SK-N-SH treated with all-trans-retinoic acid at 6 μM for 48 hours (cell line): ENCODE measurements around the gene AMH.

Experiments used
- ATAC-seq: fragments of 200-7000 bp; cut with Tn5 transposase; 3 replicates; pipeline ENCODE4 v1.9.1; 2020; ENCODE audit warnings: mild to moderate bottlenecking, moderate library complexity
- ARNTL ChIP-seq: fragments of 450-650 bp; formaldehyde crosslinking; IDR thresholded peaks from 2 replicates; pipeline ENCODE4 v1.5.0; 2020; ENCODE audit warnings: low read depth, mild to moderate bottlenecking, moderate library complexity, borderline replicate concordance
- BACH2 ChIP-seq: fragments of 250-450 bp; sonication (Bioruptor Pico); IDR thresholded peaks from 2 replicates; pipeline ENCODE4 v1.9.0; 2021; ENCODE audit warnings: mild to moderate bottlenecking, borderline replicate concordance
- CSDC2 ChIP-seq: fragments of 250-450 bp; sonication (Bioruptor Pico); IDR thresholded peaks from 2 replicates; pipeline ENCODE4 v1.5.0; 2020; ENCODE audit warnings: mild to moderate bottlenecking, moderate library complexity
- ESRRG ChIP-seq: fragments of 250-450 bp; sonication (Bioruptor Pico); IDR thresholded peaks from 2 replicates; pipeline ENCODE4 v1.6.1; 2021; ENCODE audit warnings: mild to moderate bottlenecking
- GLIS3 ChIP-seq: fragments of 250-450 bp; sonication (Bioruptor Pico); IDR thresholded peaks from 2 replicates; pipeline ENCODE4 v1.5.0; 2020; ENCODE audit warnings: mild to moderate bottlenecking, moderate library complexity
- ISL1 ChIP-seq: fragments of 250-450 bp; sonication (Bioruptor Pico); IDR thresholded peaks from 2 replicates; pipeline ENCODE4 v2.1.2; 2022; ENCODE audit warnings: mild to moderate bottlenecking, moderate library complexity
- PATZ1 ChIP-seq: fragments of 250-450 bp; sonication (Bioruptor Pico); IDR thresholded peaks from 2 replicates; pipeline ENCODE4 v1.8.0; 2020; ENCODE audit warnings: mild to moderate bottlenecking, moderate library complexity, borderline replicate concordance
- POU6F1 ChIP-seq: fragments of 250-450 bp; sonication (Bioruptor Pico); IDR thresholded peaks from 2 replicates; pipeline ENCODE4 v1.8.0; 2021; ENCODE audit warnings: low read depth, mild to moderate bottlenecking, moderate library complexity, borderline replicate concordance
- PPARA ChIP-seq: fragments of 250-450 bp; sonication (Bioruptor Pico); IDR thresholded peaks from 2 replicates; pipeline ENCODE4 v1.5.0; 2020; ENCODE audit warnings: mild to moderate bottlenecking, borderline replicate concordance
- RARB ChIP-seq: fragments of 250-450 bp; sonication (Bioruptor Pico); IDR thresholded peaks from 2 replicates; pipeline ENCODE4 v1.8.0; 2021; ENCODE audit warnings: mild to moderate bottlenecking, moderate library complexity
- SNAI2 ChIP-seq: fragments of 250-450 bp; sonication (Bioruptor Pico); IDR thresholded peaks from 2 replicates; pipeline ENCODE4 v1.5.0; 2020; ENCODE audit warnings: mild to moderate bottlenecking, moderate library complexity
- TCF4 ChIP-seq: fragments of 250-450 bp; sonication (Bioruptor Pico); IDR thresholded peaks from 2 replicates; pipeline ENCODE4 v1.8.0; 2021; ENCODE audit warnings: mild to moderate bottlenecking, moderate library complexity, borderline replicate concordance
- ZC3H10 ChIP-seq: fragments of 250-450 bp; sonication (Bioruptor Pico); IDR thresholded peaks from 2 replicates; pipeline ENCODE4 v1.5.1; 2021; ENCODE audit warnings: mild to moderate bottlenecking, moderate library complexity
- ZFP3 ChIP-seq: fragments of 250-450 bp; sonication (Bioruptor Pico); IDR thresholded peaks from 2 replicates; pipeline ENCODE4 v1.5.0; 2020; ENCODE audit warnings: mild to moderate bottlenecking, moderate library complexity
- ZNF70 ChIP-seq: fragments of 450-650 bp; formaldehyde crosslinking; IDR thresholded peaks from 2 replicates; pipeline ENCODE4 v1.5.0; 2020; ENCODE audit warnings: mild to moderate bottlenecking, moderate library complexity
- ZNF8 ChIP-seq: fragments of 450-650 bp; formaldehyde crosslinking; IDR thresholded peaks from 2 replicates; pipeline ENCODE4 v1.5.0; 2020; ENCODE audit warnings: mild to moderate bottlenecking, moderate library complexity
- TF ChIP-seq, protein P1 (sequence below): fragments of 250-450 bp; sonication (Bioruptor Pico); IDR thresholded peaks from 2 replicates; pipeline ENCODE4 v1.5.0; 2020; ENCODE audit warnings: mild to moderate bottlenecking, moderate library complexity
- TF ChIP-seq, protein P2 (sequence below): fragments of 250-450 bp; sonication (Bioruptor Pico); IDR thresholded peaks from 2 replicates; pipeline ENCODE4 v1.5.1; 2020; ENCODE audit warnings: low read depth, mild to moderate bottlenecking, moderate library complexity

AMH gene

DNA sequence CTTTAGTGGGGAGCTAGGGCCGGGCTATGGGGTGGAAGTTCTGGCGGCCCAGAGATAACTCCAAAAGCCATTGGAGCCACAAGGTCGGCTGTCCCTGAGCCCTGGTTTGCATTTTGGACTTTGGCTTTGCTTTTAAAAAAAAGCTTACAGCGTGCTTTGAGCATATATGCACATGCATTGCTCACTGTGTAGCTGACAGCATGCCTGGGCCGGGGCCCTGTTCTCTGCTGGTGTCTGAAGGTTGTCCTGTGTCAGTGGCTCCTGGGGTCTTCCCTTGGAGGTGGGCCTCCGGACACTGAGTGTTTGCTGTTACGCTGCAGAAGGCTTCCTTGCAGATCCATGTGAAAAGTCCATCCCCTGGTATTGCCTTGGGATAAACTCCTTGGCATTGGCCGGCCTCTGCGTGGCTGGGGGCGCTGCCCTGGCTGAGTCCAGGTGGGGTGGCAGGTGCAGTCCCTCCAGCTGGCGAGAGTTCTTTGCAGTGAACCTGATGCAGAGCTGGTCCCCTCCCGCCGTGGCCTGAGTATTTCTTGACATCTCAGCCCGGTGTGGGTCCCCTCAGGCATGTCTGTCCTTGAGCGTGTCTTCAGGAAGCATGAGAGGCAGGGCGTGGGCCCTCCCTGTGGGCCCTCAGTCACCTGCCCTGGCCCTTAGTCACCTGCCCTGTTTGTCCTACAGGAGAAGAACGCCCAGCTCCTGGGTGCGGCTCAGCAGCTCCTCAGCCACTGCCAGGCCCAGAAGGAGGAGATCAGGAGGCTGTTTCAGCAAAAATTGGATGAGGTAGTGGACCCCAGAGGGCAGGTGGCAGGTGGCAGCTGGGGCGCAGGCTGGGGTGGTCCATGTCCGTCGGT is 36.0 kb upstream of the AMH start:
- no peak for ATAC-seq

GRCh38 chr19:2213799-2214198 is 35.3 kb upstream of the AMH start:
- TF ChIP-seq POU6F1 (CRISPR knock-in tag) = no peak
- no peak for TF ChIP-seq PATZ1 (CRISPR knock-in tag)
- TF ChIP-seq RARB (CRISPR knock-in tag) = no peak
- TF ChIP-seq SNAI2 (CRISPR knock-in tag) = no peak
- no peak for ATAC-seq

More for the DNA sequence above, 36.0 kb upstream of the AMH start:
- TF ChIP-seq, protein P1, sequence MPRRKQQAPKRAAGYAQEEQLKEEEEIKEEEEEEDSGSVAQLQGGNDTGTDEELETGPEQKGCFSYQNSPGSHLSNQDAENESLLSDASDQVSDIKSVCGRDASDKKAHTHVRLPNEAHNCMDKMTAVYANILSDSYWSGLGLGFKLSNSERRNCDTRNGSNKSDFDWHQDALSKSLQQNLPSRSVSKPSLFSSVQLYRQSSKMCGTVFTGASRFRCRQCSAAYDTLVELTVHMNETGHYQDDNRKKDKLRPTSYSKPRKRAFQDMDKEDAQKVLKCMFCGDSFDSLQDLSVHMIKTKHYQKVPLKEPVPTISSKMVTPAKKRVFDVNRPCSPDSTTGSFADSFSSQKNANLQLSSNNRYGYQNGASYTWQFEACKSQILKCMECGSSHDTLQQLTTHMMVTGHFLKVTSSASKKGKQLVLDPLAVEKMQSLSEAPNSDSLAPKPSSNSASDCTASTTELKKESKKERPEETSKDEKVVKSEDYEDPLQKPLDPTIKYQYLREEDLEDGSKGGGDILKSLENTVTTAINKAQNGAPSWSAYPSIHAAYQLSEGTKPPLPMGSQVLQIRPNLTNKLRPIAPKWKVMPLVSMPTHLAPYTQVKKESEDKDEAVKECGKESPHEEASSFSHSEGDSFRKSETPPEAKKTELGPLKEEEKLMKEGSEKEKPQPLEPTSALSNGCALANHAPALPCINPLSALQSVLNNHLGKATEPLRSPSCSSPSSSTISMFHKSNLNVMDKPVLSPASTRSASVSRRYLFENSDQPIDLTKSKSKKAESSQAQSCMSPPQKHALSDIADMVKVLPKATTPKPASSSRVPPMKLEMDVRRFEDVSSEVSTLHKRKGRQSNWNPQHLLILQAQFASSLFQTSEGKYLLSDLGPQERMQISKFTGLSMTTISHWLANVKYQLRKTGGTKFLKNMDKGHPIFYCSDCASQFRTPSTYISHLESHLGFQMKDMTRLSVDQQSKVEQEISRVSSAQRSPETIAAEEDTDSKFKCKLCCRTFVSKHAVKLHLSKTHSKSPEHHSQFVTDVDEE (CRISPR knock-in tag) = no peak
- TF ChIP-seq POU6F1 (CRISPR knock-in tag) = no peak
- TF ChIP-seq PPARA (CRISPR knock-in tag) = no peak
- TF ChIP-seq ZNF8 (CRISPR knock-in tag) = no peak
- TF ChIP-seq SNAI2 (CRISPR knock-in tag) = no peak
- no peak for TF ChIP-seq ZNF70 (CRISPR knock-in tag)
- no peak for TF ChIP-seq GLIS3
- TF ChIP-seq ARNTL = no peak
- TF ChIP-seq ESRRG = no peak
- TF ChIP-seq ISL1 (CRISPR knock-in tag) = no peak
- no peak for TF ChIP-seq CSDC2 (CRISPR knock-in tag)
- TF ChIP-seq BACH2 = no peak
- TF ChIP-seq, protein P2, sequence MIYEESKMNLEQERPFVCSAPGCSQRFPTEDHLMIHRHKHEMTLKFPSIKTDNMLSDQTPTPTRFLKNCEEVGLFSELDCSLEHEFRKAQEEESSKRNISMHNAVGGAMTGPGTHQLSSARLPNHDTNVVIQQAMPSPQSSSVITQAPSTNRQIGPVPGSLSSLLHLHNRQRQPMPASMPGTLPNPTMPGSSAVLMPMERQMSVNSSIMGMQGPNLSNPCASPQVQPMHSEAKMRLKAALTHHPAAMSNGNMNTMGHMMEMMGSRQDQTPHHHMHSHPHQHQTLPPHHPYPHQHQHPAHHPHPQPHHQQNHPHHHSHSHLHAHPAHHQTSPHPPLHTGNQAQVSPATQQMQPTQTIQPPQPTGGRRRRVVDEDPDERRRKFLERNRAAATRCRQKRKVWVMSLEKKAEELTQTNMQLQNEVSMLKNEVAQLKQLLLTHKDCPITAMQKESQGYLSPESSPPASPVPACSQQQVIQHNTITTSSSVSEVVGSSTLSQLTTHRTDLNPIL (CRISPR knock-in tag) = no peak
- TF ChIP-seq RARB (CRISPR knock-in tag) = no peak
- TF ChIP-seq ZC3H10 (CRISPR knock-in tag) = no peak
- no peak for TF ChIP-seq ZFP3 (CRISPR knock-in tag)
- no peak for TF ChIP-seq TCF4 (CRISPR knock-in tag)

DNA sequence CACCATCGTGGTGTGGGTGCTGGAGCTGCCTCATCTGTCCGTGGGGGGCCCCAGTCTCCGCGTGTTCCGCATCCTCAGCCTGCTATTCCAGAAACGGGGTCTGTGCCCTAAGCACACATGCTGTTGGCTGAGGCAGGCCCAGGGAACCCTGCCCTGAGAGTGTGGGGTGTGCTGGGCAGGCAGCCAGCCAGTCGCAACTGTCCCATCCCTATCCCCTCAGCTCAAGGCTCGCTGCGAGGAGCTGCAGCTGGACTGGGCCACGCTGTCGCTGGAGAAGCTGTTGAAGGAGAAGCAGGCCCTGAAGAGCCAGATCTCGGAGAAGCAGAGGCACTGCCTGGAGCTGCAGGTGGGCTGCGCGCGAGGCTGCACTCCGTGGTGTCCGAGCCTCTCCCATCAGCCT is 34.9 kb upstream of the AMH start:
- TF ChIP-seq, protein P2 (CRISPR knock-in tag) = no peak
- TF ChIP-seq, protein P1 (CRISPR knock-in tag) = no peak
- TF ChIP-seq, all 23 proteins: peak for 0

More for the DNA sequence above, 34.9 kb upstream of the AMH start:
- no peak for ATAC-seq
